ENCODE results near the gene SLC1A3. TPM values are rescaled to one million over a fixed set of nuclear protein-coding genes. Genes with fewer than 3 reads are reported as not detected.

The SLC1A3 gene
- total RNA-seq, 1 donor from 2014 or later = 14.5 TPM

- H3K4me1 Mint-ChIP-seq (ENCODE audit: low read depth) = no peaks in the 10 kb centered on the region
- TF ChIP-seq, protein P1, sequence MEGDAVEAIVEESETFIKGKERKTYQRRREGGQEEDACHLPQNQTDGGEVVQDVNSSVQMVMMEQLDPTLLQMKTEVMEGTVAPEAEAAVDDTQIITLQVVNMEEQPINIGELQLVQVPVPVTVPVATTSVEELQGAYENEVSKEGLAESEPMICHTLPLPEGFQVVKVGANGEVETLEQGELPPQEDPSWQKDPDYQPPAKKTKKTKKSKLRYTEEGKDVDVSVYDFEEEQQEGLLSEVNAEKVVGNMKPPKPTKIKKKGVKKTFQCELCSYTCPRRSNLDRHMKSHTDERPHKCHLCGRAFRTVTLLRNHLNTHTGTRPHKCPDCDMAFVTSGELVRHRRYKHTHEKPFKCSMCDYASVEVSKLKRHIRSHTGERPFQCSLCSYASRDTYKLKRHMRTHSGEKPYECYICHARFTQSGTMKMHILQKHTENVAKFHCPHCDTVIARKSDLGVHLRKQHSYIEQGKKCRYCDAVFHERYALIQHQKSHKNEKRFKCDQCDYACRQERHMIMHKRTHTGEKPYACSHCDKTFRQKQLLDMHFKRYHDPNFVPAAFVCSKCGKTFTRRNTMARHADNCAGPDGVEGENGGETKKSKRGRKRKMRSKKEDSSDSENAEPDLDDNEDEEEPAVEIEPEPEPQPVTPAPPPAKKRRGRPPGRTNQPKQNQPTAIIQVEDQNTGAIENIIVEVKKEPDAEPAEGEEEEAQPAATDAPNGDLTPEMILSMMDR (IDR thresholded peaks at IDR 0.05; ENCODE audit: unreplicated experiment) = no peak
- H3K27ac Mint-ChIP-seq = no peak overlapping the region
- H3K36me3 Mint-ChIP-seq (ENCODE audit: insufficient read depth) = no peaks in the 10 kb centered on the region
- H3K4me3 Mint-ChIP-seq (ENCODE audit: low read depth) = no peak overlapping the region
- DNase-seq (ENCODE audit: low spot score, unreplicated experiment) = no peak
- peaks cover 8% of the 10 kb centered on the region for H3K27me3 Mint-ChIP-seq
- no peaks in the 10 kb centered on the region for H3K9me3 Mint-ChIP-seq (ENCODE audit: low read depth)
These were observed 118.3 kb downstream of the SLC1A3 start for GRCh38 chr5:36724467-36725332.

GRCh38 chr5:36726317-36726716, 119.9 kb downstream of the SLC1A3 start:
- no peak overlapping the region for H3K4me3 Mint-ChIP-seq (ENCODE audit: low read depth)
- no peaks in the 10 kb centered on the region for H3K36me3 Mint-ChIP-seq (ENCODE audit: insufficient read depth)
- TF ChIP-seq, protein P1 (IDR thresholded peaks at IDR 0.05; ENCODE audit: unreplicated experiment) = no peak
- peaks cover 8% of the 10 kb centered on the region for H3K27me3 Mint-ChIP-seq
- DNase-seq (ENCODE audit: low spot score, unreplicated experiment) = no peak
- no peak overlapping the region for H3K27ac Mint-ChIP-seq
- H3K4me1 Mint-ChIP-seq (ENCODE audit: low read depth) = peaks cover 4% of the 10 kb centered on the region
- H3K9me3 Mint-ChIP-seq (ENCODE audit: low read depth) = no peaks in the 10 kb centered on the region

DNA sequence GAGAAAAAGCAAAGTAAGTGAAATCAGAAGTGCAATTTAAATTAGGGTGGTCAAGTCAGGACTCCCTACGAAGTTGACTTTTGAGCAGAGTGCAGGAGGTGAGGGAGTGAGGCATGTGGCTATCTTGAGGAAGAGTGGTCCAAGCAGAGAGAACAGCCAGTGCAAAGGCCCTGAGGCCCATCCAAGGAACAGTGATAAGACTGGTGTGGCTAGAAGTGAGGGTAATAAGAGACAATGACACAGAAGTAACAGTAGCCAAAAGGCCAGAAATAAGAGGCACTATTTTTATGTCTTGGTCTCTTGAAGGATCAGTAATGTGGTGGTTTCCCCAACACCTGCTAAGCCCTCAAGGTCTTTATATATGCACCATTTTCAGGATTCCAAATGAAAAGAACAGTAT, 120.4 kb downstream of the SLC1A3 start:
- no peak overlapping the region for H3K4me3 Mint-ChIP-seq (ENCODE audit: low read depth)
- H3K9me3 Mint-ChIP-seq (ENCODE audit: low read depth) = no peaks in the 10 kb centered on the region
- no peak for DNase-seq (ENCODE audit: low spot score, unreplicated experiment)
- peaks cover 5% of the 10 kb centered on the region for H3K4me1 Mint-ChIP-seq (ENCODE audit: low read depth)
- TF ChIP-seq, protein P1 (IDR thresholded peaks at IDR 0.05; ENCODE audit: unreplicated experiment) = no peak
- no peak overlapping the region for H3K27ac Mint-ChIP-seq
- peaks cover 8% of the 10 kb centered on the region for H3K27me3 Mint-ChIP-seq
- H3K36me3 Mint-ChIP-seq (ENCODE audit: insufficient read depth) = no peaks in the 10 kb centered on the region

DNA sequence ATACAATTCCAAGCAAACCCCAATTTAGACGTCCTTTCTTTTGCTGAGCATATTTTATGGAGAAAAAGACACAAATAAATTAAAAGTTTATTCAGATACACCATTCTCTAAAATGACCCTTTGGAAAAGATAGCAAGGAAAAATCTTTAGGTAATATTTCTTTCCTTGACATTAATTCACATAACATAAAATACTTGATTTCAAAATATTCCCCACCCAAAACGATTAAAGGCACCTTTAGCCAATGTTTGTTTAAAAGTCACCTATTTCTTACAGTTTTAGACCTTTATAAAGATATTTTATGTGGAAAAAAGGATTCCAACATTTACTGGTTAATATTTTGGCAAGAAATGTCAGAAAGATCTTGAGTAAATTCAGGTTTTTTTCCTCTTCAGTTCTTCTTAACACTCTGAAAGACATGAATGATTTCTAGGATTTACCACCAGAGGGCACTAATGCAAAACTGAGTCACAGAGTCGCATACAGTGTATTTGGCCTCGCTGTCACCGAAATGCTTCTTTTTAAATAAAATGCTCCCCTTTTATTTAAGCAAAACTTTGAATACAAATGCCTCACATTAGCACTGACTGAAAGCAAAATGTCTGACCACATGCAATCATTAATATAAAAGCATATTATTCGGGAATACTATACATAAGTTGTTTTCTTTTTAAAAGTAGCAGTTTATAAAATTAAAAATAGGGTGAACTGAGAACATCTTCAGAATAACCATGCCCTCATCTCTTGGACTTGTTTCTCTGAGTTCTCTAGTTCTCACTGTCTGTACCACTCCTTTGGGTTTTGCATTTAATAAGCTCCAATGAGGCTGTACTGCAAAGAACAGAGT, 122.5 kb downstream of the SLC1A3 start:
- H3K36me3 Mint-ChIP-seq (ENCODE audit: insufficient read depth) = no peaks in the 10 kb centered on the region
- DNase-seq (ENCODE audit: low spot score, unreplicated experiment) = no peak
- H3K27ac Mint-ChIP-seq = no peak overlapping the region
- TF ChIP-seq, protein P1 (IDR thresholded peaks at IDR 0.05; ENCODE audit: unreplicated experiment) = peak; percentile 81
- no peak overlapping the region for H3K4me3 Mint-ChIP-seq (ENCODE audit: low read depth)
- peaks cover 8% of the 10 kb centered on the region for H3K27me3 Mint-ChIP-seq
- peaks cover 6% of the 10 kb centered on the region for H3K4me1 Mint-ChIP-seq (ENCODE audit: low read depth)
- no peaks in the 10 kb centered on the region for H3K9me3 Mint-ChIP-seq (ENCODE audit: low read depth)

DNA sequence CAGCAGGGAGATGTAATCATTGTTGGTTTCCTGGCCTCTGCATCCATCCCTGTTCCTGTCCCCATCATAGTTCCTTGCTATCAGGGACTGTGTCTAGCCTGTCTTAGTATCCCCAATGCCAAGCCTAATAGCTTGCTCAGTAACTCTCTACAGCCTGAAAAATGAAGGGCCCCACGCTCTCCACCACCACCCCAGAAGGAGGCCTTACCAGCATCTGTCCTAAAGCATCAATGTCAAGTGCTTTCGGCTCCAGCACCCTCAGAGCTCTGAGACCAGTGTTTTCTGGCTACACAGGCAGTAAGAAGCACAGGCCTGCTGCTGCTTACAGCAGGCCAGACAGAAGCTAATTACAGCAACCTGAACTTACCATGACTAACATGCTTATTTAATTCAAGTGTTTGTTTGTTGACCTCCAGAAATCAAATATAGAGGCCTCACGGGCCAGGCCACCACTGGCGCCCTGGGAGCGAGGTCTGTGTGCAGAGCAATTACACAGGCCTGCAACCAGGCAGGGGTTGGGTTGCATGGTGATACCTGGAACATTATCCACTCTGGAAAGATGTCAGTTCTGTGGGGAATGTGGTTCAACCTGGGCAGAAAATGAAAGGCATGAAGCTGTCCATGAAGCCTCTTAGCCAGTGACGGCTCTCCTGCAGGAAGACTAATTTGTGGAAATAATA, 124.3 kb downstream of the SLC1A3 start:
- Mint-ChIP-seq H3K27me3 (peaks cover 14% of the 10 kb centered on the region), H3K27ac (peak overlapping the region; percentile 26), H3K4me1 (ENCODE audit: low read depth) (peaks cover 6% of the 10 kb centered on the region), H3K4me3 (ENCODE audit: low read depth) (no peak overlapping the region), H3K36me3 (ENCODE audit: insufficient read depth) (no peaks in the 10 kb centered on the region), H3K9me3 (ENCODE audit: low read depth) (no peaks in the 10 kb centered on the region)
- no peak for DNase-seq (ENCODE audit: low spot score, unreplicated experiment)
- TF ChIP-seq, protein P1 (IDR thresholded peaks at IDR 0.05; ENCODE audit: unreplicated experiment) = no peak
